ENCODE data around the gene ELMO1. TPM values are rescaled to one million over a fixed set of nuclear protein-coding genes. Genes with fewer than 3 reads are reported as not detected.

The ELMO1 gene
- total and polyA plus RNA-seq, 10 of the 15 experiments (the other 5 are each of a cell fraction or from before 2014, with no cell fraction given): 22.6 to 85.9 (median 56.6) TPM

DNA sequence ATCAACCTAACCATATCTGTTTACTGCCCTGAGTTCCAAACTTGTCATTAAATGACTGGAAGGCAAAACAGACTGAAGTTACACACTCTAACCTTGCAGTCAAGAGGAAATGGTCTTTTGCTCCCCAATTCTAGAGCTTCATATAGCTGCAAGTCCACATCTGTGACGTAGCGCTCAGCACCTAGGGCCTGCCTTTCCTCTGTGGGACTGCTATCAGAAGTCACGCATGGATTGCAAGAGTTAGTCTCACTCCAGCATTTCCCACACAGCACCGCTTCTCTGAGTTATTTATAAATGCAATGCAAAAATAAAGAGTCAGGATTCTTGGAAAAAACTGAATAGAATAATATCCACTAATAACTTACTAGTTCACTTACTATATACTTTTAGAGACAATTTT is 96.9 kb downstream of the ELMO1 start (continued):
- TF ChIP-seq, protein P1, sequence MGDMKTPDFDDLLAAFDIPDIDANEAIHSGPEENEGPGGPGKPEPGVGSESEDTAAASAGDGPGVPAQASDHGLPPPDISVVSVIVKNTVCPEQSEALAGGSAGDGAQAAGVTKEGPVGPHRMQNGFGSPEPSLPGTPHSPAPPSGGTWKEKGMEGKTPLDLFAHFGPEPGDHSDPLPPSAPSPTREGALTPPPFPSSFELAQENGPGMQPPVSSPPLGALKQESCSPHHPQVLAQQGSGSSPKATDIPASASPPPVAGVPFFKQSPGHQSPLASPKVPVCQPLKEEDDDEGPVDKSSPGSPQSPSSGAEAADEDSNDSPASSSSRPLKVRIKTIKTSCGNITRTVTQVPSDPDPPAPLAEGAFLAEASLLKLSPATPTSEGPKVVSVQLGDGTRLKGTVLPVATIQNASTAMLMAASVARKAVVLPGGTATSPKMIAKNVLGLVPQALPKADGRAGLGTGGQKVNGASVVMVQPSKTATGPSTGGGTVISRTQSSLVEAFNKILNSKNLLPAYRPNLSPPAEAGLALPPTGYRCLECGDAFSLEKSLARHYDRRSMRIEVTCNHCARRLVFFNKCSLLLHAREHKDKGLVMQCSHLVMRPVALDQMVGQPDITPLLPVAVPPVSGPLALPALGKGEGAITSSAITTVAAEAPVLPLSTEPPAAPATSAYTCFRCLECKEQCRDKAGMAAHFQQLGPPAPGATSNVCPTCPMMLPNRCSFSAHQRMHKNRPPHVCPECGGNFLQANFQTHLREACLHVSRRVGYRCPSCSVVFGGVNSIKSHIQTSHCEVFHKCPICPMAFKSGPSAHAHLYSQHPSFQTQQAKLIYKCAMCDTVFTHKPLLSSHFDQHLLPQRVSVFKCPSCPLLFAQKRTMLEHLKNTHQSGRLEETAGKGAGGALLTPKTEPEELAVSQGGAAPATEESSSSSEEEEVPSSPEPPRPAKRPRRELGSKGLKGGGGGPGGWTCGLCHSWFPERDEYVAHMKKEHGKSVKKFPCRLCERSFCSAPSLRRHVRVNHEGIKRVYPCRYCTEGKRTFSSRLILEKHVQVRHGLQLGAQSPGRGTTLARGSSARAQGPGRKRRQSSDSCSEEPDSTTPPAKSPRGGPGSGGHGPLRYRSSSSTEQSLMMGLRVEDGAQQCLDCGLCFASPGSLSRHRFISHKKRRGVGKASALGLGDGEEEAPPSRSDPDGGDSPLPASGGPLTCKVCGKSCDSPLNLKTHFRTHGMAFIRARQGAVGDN (IDR thresholded peaks at IDR 0.05): no peak

DNA sequence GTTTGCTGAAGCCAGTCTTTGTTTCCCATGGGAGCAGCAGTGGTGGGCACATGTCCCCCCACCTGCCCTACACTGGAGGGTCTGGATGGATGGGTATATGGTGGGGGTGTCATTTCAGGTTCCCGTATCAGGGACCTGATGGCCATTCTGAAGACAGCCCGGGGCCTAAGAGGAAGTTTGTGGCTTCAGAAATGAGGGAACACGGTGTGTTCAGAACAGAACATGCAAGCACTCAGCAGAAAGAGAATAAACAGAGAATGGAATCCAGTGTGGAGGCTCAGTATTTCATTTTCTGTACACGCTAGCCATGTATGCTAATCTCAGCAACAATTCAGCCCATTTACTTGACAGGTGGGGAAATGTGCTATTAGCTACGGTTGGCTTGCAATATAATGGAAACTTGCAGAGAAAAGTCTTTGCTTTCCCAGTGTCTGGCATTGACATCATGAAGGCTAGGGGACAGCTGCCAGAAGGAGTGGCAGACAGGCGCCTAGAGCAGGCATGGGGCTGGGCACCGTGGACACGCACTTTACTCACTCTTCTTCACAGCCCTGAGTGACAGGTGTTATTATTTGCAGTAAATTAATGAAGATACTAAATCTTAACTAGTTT is 98.6 kb downstream of the ELMO1 start:
- Histone ChIP-seq H2AFZ (ENCODE audit: control insufficient read depth, low read depth, low read length) (no peak overlapping the region), H3K9ac (ENCODE audit: control insufficient read depth, insufficient read depth, low read length) (no peak overlapping the region; the same call in 1 of the 2 replicates), H3K4me2 (ENCODE audit: control insufficient read depth, insufficient read depth) (peak overlapping the region; percentile 34; the same call in 1 of the 2 replicates), H3K4me3 (no peak overlapping the region), H3K79me2 (ENCODE audit: control insufficient read depth, insufficient read depth, low read length) (no peaks in the 10 kb centered on the region), H3K27ac (ENCODE audit: control insufficient read depth, insufficient read depth) (no peak overlapping the region), H3K4me1 (ENCODE audit: control insufficient read depth, insufficient read depth, low read length) (peaks cover 21% of the 10 kb centered on the region), H3K27me3 (replicated peaks in 1 of 2; ENCODE audit: control insufficient read depth in 2 of 2, insufficient read depth in 2 of 2, low read length in 1 of 2) (no peaks in the 10 kb centered on the region), H4K20me1 (ENCODE audit: control insufficient read depth, insufficient read depth) (no peaks in the 10 kb centered on the region), H3K9me3 (replicated peaks; ENCODE audit: control insufficient read depth, insufficient read depth, low read length) (no peaks in the 10 kb centered on the region), H3K36me3 (ENCODE audit: control insufficient read depth in 2 of 2, insufficient read depth in 2 of 2, low read length in 1 of 2) (no peaks in the 10 kb centered on the region)
- no TSS peak for BruUV-seq (replicated peaks)
- ATAC-seq: peak; percentile 43
- ChIA-PET CTCF (interaction anchor here (1.0 to 19.0 kb wide), 7 partner anchors 8 to 150 kb away, joined by 3 to 298 read pairs (median 49); no protein-coding TSS in a partner anchor), RAD21 (ENCODE audit: unreplicated experiment) (interaction anchor here (4.8 to 5.8 kb wide), 2 partner anchors 64 to 114 kb away, joined by 44 to 100 read pairs; no protein-coding TSS in a partner anchor), POLR2A (interaction anchor here (1.3 kb wide), 1 partner anchor 64 kb away, joined by 3 read pairs; no protein-coding TSS in a partner anchor), SMC1A (ENCODE audit: uncharacterized antibody, unreplicated experiment) (interaction anchor here (0.7 to 5.1 kb wide), 9 partner anchors 17 to 223 kb away, joined by 3 to 122 read pairs (median 11); no protein-coding TSS in a partner anchor)
- FAIRE-seq: peak; percentile 91
- WGBS (ENCODE audit: insufficient coverage, insufficient replicate concordance, low lambda C conversion rate, missing lambda C conversion rate): 24% methylated on average over 8 of the region's 8 CpGs
- intact Hi-C loops (cut with micrococcal nuclease; ENCODE audit: unreplicated experiment): loop anchor here (5.0 to 10.0 kb wide), 3 partner anchors 147 to 482 kb away; no protein-coding TSS in a partner anchor
- no peak for DNase-seq (ENCODE audit: low read depth, low spot score)
- in situ Hi-C loops (cut with MboI): loop anchor here (10.0 kb wide), 4 partner anchors 115 to 1625 kb away; no protein-coding TSS in a partner anchor
- TF ChIP-seq, protein P2, sequence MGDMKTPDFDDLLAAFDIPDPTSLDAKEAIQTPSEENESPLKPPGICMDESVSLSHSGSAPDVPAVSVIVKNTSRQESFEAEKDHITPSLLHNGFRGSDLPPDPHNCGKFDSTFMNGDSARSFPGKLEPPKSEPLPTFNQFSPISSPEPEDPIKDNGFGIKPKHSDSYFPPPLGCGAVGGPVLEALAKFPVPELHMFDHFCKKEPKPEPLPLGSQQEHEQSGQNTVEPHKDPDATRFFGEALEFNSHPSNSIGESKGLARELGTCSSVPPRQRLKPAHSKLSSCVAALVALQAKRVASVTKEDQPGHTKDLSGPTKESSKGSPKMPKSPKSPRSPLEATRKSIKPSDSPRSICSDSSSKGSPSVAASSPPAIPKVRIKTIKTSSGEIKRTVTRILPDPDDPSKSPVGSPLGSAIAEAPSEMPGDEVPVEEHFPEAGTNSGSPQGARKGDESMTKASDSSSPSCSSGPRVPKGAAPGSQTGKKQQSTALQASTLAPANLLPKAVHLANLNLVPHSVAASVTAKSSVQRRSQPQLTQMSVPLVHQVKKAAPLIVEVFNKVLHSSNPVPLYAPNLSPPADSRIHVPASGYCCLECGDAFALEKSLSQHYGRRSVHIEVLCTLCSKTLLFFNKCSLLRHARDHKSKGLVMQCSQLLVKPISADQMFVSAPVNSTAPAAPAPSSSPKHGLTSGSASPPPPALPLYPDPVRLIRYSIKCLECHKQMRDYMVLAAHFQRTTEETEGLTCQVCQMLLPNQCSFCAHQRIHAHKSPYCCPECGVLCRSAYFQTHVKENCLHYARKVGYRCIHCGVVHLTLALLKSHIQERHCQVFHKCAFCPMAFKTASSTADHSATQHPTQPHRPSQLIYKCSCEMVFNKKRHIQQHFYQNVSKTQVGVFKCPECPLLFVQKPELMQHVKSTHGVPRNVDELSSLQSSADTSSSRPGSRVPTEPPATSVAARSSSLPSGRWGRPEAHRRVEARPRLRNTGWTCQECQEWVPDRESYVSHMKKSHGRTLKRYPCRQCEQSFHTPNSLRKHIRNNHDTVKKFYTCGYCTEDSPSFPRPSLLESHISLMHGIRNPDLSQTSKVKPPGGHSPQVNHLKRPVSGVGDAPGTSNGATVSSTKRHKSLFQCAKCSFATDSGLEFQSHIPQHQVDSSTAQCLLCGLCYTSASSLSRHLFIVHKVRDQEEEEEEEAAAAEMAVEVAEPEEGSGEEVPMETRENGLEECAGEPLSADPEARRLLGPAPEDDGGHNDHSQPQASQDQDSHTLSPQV (IDR thresholded peaks at IDR 0.05): no peak
- no peak for TF ChIP-seq CBX5 (IDR thresholded peaks at IDR 0.05; ENCODE audit: low read depth)
- TF ChIP-seq SRF (IDR thresholded peaks at IDR 0.05; ENCODE audit: low read depth in 2 of 2, low read length in 2 of 2): no peak
- TF ChIP-seq, protein P3, sequence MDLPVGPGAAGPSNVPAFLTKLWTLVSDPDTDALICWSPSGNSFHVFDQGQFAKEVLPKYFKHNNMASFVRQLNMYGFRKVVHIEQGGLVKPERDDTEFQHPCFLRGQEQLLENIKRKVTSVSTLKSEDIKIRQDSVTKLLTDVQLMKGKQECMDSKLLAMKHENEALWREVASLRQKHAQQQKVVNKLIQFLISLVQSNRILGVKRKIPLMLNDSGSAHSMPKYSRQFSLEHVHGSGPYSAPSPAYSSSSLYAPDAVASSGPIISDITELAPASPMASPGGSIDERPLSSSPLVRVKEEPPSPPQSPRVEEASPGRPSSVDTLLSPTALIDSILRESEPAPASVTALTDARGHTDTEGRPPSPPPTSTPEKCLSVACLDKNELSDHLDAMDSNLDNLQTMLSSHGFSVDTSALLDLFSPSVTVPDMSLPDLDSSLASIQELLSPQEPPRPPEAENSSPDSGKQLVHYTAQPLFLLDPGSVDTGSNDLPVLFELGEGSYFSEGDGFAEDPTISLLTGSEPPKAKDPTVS (IDR thresholded peaks at IDR 0.05; ENCODE audit: low read depth, low read length): no peak
- TF ChIP-seq DPF2 (IDR thresholded peaks at IDR 0.05): 0 out of 2 replicates have a peak, but pooled peaks have one; percentile 40
- TF ChIP-seq RUNX3 (IDR thresholded peaks at IDR 0.05; ENCODE audit: low read length): peak; percentile 58
- TF ChIP-seq, protein P4, sequence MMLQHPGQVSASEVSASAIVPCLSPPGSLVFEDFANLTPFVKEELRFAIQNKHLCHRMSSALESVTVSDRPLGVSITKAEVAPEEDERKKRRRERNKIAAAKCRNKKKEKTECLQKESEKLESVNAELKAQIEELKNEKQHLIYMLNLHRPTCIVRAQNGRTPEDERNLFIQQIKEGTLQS (IDR thresholded peaks at IDR 0.05; ENCODE audit: borderline replicate concordance, extremely low read depth, low read depth, low read length): no peak
- TF ChIP-seq CHD1 (IDR thresholded peaks at IDR 0.05; ENCODE audit: low read depth, low read length): no peak
- TF ChIP-seq CHD2 (IDR thresholded peaks at IDR 0.05; ENCODE audit: borderline replicate concordance, low read depth, low read length): no peak

Data from GM12878 (cell line).